ENCODE results near the gene HSFX3.

DNA sequence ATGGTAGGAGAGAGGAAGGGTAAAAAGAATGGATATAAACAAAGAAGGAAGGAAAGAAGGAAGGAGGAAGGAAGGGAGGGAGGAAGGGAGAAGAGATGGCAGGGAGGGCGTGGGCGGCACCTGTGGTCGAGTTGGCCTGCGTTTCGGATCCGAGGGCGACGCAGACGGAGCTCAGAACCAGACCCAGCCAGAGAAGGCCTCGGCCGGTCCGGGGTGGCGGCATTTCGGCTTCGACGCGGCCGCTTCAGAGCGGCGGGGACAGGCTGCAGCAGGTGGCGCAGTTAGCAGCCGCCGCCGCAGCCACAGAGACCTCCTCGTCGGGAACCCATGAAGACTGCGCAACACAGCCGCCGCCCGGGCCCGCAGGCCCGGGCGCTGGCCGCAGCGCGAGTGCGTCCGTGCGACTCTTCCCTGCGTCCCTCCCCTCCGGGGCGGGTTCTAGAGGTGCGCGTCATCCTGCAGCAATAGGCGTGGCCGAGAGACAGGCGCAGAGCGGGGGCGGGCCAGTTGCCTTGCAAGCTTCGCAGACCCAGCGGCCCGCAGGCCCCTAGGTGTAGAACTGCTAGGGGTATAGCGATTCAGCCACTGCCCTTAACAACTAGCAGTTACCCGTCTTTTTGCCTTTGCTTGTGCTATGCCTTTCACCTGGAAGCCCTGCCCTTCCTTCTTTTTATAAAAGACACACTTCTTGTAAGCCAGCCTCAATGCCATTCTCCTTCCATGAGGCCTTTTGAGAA is 44.6 kb downstream of the HSFX3 start, which contains the start of gene IDS:
- TF ChIP-seq, protein P1, sequence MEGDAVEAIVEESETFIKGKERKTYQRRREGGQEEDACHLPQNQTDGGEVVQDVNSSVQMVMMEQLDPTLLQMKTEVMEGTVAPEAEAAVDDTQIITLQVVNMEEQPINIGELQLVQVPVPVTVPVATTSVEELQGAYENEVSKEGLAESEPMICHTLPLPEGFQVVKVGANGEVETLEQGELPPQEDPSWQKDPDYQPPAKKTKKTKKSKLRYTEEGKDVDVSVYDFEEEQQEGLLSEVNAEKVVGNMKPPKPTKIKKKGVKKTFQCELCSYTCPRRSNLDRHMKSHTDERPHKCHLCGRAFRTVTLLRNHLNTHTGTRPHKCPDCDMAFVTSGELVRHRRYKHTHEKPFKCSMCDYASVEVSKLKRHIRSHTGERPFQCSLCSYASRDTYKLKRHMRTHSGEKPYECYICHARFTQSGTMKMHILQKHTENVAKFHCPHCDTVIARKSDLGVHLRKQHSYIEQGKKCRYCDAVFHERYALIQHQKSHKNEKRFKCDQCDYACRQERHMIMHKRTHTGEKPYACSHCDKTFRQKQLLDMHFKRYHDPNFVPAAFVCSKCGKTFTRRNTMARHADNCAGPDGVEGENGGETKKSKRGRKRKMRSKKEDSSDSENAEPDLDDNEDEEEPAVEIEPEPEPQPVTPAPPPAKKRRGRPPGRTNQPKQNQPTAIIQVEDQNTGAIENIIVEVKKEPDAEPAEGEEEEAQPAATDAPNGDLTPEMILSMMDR (conservative IDR thresholded peaks at IDR 0.05; ENCODE audit: low read length), result no peak
- TF ChIP-seq EZH2phosphoT487 (IDR thresholded peaks at IDR 0.05; ENCODE audit: borderline replicate concordance), result no peak
